ENCODE data around the gene BEX4. TPM values are rescaled to one million over a fixed set of nuclear protein-coding genes. Genes with fewer than 3 reads are reported as not detected.

The BEX4 gene
- total and polyA plus RNA-seq, 2 of the 4 experiments (the other 2 are of a cell fraction): 0.54 to 6.8 TPM

DNA sequence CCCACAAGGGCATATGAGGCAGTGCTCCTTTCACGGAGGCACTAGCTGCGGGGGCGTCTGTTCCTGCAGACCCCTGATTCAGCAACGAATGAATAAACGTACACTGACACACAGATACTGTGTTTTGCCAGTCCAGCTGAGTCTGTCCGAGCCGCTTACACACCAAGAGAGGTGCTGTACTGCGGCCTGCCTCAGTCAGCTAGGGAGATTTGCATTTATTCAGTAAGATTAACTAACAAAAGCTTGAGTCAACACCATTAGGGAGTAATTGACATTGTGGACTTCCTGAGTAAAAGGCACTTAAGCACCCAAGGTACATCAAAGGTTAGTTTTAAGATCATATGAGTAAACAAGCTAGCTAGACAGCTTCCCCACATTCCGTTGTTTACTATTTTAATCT lies 31.0 kb upstream of the BEX4 start:
- Histone ChIP-seq H3K4ac (ENCODE audit: low read depth, low read length) (no peak overlapping the region), H3K36me3 (ENCODE audit: control insufficient read depth, insufficient read depth, low read length) (no peaks in the 10 kb centered on the region), H2BK15ac (ENCODE audit: low read depth, low read length) (no peak overlapping the region), H3K27ac (ENCODE audit: insufficient read depth, low read length) (no peak overlapping the region), H4K20me1 (ENCODE audit: insufficient read depth, low read length) (no peaks in the 10 kb centered on the region), H2BK20ac (ENCODE audit: low read depth, low read length) (no peak overlapping the region), H3K9ac (ENCODE audit: low read depth, low read length) (no peak overlapping the region), H3K9me1 (ENCODE audit: insufficient read depth, low read length) (no peaks in the 10 kb centered on the region), H2BK120ac (ENCODE audit: low read depth, low read length) (no peak overlapping the region), H4K5ac (ENCODE audit: low read depth, low read length) (no peak overlapping the region), H2AFZ (replicated peaks; ENCODE audit: low read length, poor library complexity) (no peak overlapping the region), H3K14ac (replicated peaks; ENCODE audit: low read depth, low read length) (no peak overlapping the region), H2AK9ac (replicated peaks; ENCODE audit: low read depth, low read length, poor library complexity) (no peak overlapping the region), H3K27me3 (ENCODE audit: control insufficient read depth, insufficient read depth, low read length) (peaks cover 10% of the 10 kb centered on the region), H4K91ac (ENCODE audit: insufficient read depth, low read depth, low read length) (no peak overlapping the region), H3K4me3 (ENCODE audit: insufficient read depth, low read depth, low read length) (no peak overlapping the region), H3K79me1 (ENCODE audit: low read depth in 1 of 2, low read length in 2 of 2) (no peaks in the 10 kb centered on the region), H2AK5ac (ENCODE audit: low read depth, low read length) (no peak overlapping the region), H3K4me2 (ENCODE audit: low read depth, low read length) (no peak overlapping the region), H4K8ac (ENCODE audit: low read depth in 2 of 2, low read length in 2 of 2) (no peak overlapping the region), H3K18ac (ENCODE audit: low read depth, low read length) (no peak overlapping the region), H3K9me3 (ENCODE audit: control insufficient read depth, insufficient read depth, low read length) (no peaks in the 10 kb centered on the region), H3K4me1 (ENCODE audit: control insufficient read depth, insufficient read depth, low read length) (no peaks in the 10 kb centered on the region), H2BK5ac (ENCODE audit: low read depth, low read length, poor library complexity, severe bottlenecking) (no peak overlapping the region), H3K56ac (ENCODE audit: extremely low read depth, insufficient read depth, low read length) (no peak overlapping the region), H3K23ac (ENCODE audit: low read depth, low read length) (no peak overlapping the region)
- CTCF ChIA-PET: no interaction called here
- TF ChIP-seq CEBPB (IDR thresholded peaks at IDR 0.05; ENCODE audit: low read depth, low read length): no peak
- TF ChIP-seq, protein P1, sequence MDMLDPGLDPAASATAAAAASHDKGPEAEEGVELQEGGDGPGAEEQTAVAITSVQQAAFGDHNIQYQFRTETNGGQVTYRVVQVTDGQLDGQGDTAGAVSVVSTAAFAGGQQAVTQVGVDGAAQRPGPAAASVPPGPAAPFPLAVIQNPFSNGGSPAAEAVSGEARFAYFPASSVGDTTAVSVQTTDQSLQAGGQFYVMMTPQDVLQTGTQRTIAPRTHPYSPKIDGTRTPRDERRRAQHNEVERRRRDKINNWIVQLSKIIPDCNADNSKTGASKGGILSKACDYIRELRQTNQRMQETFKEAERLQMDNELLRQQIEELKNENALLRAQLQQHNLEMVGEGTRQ (IDR thresholded peaks at IDR 0.05; ENCODE audit: low read depth, low read length): no peak
- no peak for TF ChIP-seq MAZ (IDR thresholded peaks at IDR 0.05; ENCODE audit: borderline replicate concordance, low read depth, low read length)
- TF ChIP-seq RFX5 (IDR thresholded peaks at IDR 0.05; ENCODE audit: low read depth, low read length): no peak
- no peak for TF ChIP-seq FOS (IDR thresholded peaks at IDR 0.05; ENCODE audit: low read depth, low read length)
- no peak for TF ChIP-seq MAFK (IDR thresholded peaks at IDR 0.05; ENCODE audit: low read depth, low read length)
- dilution Hi-C loops (cut with HindIII; ENCODE audit: low sequenced_read_pairs, unreplicated experiment): no loop called here
- WGBS, 2 experiments (ENCODE audit: extremely low coverage in 2 of 2, insufficient read length in 1 of 2): no CpG with 5 or more reads among the region's 9 CpGs
- intact Hi-C loops (cut with micrococcal nuclease): no loop called here
- BruUV-seq (replicated peaks): no TSS peak
- in situ Hi-C loops (cut with MboI; ENCODE audit: low sequenced_read_pairs): no loop called here
- POLR2A ChIA-PET (ENCODE audit: unreplicated experiment): no interaction called here
- ATAC-seq (ENCODE audit: low read depth) (no peak), DNase-seq (no peak)
